H9 (cell line): Measurements from ENCODE around the gene USP34. TPM values are rescaled to one million over a fixed set of nuclear protein-coding genes. Genes with fewer than 3 reads are reported as not detected.

Source experiments
- DNase-seq: peaks from one replicate; pipeline ENCODE4 v3.0.0-alpha.2; 2017
- H2AFZ ChIP-seq: one replicate; pipeline ENCODE4 v1.6.1; 2013; ENCODE audit warnings: mild to moderate bottlenecking, low read length, control low read depth, moderate library complexity
- H2AK5ac ChIP-seq: 2 replicates; pipeline ENCODE4 v1.6.1; 2013; ENCODE audit warnings: low read length, control low read depth, mixed read lengths; ENCODE audit not compliant: insufficient read length
- H2BK120ac ChIP-seq: one replicate; pipeline ENCODE4 v1.6.1; 2013; ENCODE audit warnings: low read depth, mild to moderate bottlenecking, low read length, control low read depth, inconsistent platforms; ENCODE audit not compliant: poor library complexity, severe bottlenecking
- H2BK12ac ChIP-seq: 2 replicates; pipeline ENCODE4 v1.6.1; 2013; ENCODE audit warnings: low read length, control low read depth, mixed read lengths, low read depth; ENCODE audit not compliant: insufficient read length
- H2BK15ac ChIP-seq: 2 replicates; pipeline ENCODE4 v1.6.1; 2013; ENCODE audit warnings: low read depth, low read length, control low read depth
- H2BK20ac ChIP-seq: one replicate; pipeline ENCODE4 v1.6.1; 2013; ENCODE audit warnings: low read depth, mild to moderate bottlenecking, low read length, control low read depth, inconsistent platforms; ENCODE audit not compliant: poor library complexity, severe bottlenecking
- H2BK5ac ChIP-seq: 2 replicates; pipeline ENCODE4 v1.6.1; 2013; ENCODE audit warnings: low read length, control low read depth, mixed read lengths; ENCODE audit not compliant: insufficient read length
- H3K14ac ChIP-seq: 2 replicates; pipeline ENCODE4 v1.6.1; 2013; ENCODE audit warnings: low read length, control low read depth; ENCODE audit not compliant: insufficient read depth
- H3K18ac ChIP-seq: 2 replicates; pipeline ENCODE4 v1.6.1; 2013; ENCODE audit warnings: low read depth, mild to moderate bottlenecking, mixed read lengths, low read length, control low read depth; ENCODE audit not compliant: insufficient read length
- H3K23ac ChIP-seq: 2 replicates; pipeline ENCODE4 v1.6.1; 2013; ENCODE audit warnings: low read length, control low read depth, mixed read lengths, low read depth; ENCODE audit not compliant: insufficient read length
- H3K23me2 ChIP-seq: 2 replicates; pipeline ENCODE4 v1.6.1; 2013; ENCODE audit warnings: low read depth, mild to moderate bottlenecking, mixed read lengths, low read length, control low read depth; ENCODE audit not compliant: insufficient read length, poor library complexity, severe bottlenecking
- H3K27ac ChIP-seq: 2 replicates; pipeline ENCODE4 v1.5.1; 2013; ENCODE audit warnings: low read length, control low read depth, mixed read lengths, low read depth; ENCODE audit not compliant: insufficient read length
- H3K27me3 ChIP-seq: 2 replicates; pipeline ENCODE4 v1.6.1; 2013; ENCODE audit warnings: low read length, control low read depth, inconsistent platforms; ENCODE audit not compliant: insufficient read depth
- H3K4ac ChIP-seq: 2 replicates; pipeline ENCODE4 v1.6.1; 2013; ENCODE audit warnings: low read depth, mild to moderate bottlenecking, control low read depth, inconsistent platforms, low read length, moderate library complexity
- H3K4me1 ChIP-seq: 2 replicates; pipeline ENCODE4 v1.6.1; 2013; ENCODE audit warnings: low read length, control low read depth, inconsistent platforms; ENCODE audit not compliant: insufficient read depth
- H3K4me2 ChIP-seq: 2 replicates; pipeline ENCODE4 v1.6.1; 2013; ENCODE audit warnings: low read length, control low read depth, mixed read lengths; ENCODE audit not compliant: insufficient read length, insufficient read depth
- H3K56ac ChIP-seq: 2 replicates; pipeline ENCODE4 v1.6.1; 2013; ENCODE audit warnings: low read depth, mild to moderate bottlenecking, mixed read lengths, low read length, control low read depth; ENCODE audit not compliant: insufficient read length
- H3K79me1 ChIP-seq: 2 replicates; pipeline ENCODE4 v1.6.1; 2013; ENCODE audit warnings: low read depth, mild to moderate bottlenecking, moderate library complexity, low read length, control low read depth, inconsistent platforms; ENCODE audit not compliant: insufficient read depth, poor library complexity, severe bottlenecking
- H3K79me2 ChIP-seq: 2 replicates; pipeline ENCODE4 v1.6.1; 2013; ENCODE audit warnings: low read length, control low read depth, inconsistent platforms; ENCODE audit not compliant: insufficient read depth
- H3K9ac ChIP-seq: 2 replicates; pipeline ENCODE4 v1.6.1; 2013; ENCODE audit warnings: low read length, control low read depth, mixed read lengths; ENCODE audit not compliant: insufficient read length; ENCODE audit errors: extremely low read depth
- H3K9me3 ChIP-seq: one replicate; pipeline ENCODE4 v1.6.1; 2013; ENCODE audit warnings: low read depth, low read length, inconsistent platforms; ENCODE audit not compliant: control insufficient read depth
- H3T11ph ChIP-seq: one replicate; pipeline ENCODE4 v1.6.1; 2013; ENCODE audit warnings: mild to moderate bottlenecking, low read length, control low read depth, inconsistent platforms
- H4K20me1 ChIP-seq: one replicate; pipeline ENCODE4 v1.6.1; 2013; ENCODE audit not compliant: control insufficient read depth, insufficient read length, insufficient read depth
- H4K5ac ChIP-seq: 2 replicates; pipeline ENCODE4 v1.6.1; 2013; ENCODE audit warnings: low read depth, mild to moderate bottlenecking, mixed read lengths, low read length, control low read depth; ENCODE audit not compliant: insufficient read length
- H4K8ac ChIP-seq: replicated peaks from 2 replicates; pipeline ENCODE4 v1.6.1; 2013; ENCODE audit warnings: low read length, control low read depth, mixed read lengths, low read depth; ENCODE audit not compliant: insufficient read length
- H4K91ac ChIP-seq: 2 replicates; pipeline ENCODE4 v1.6.1; 2013; ENCODE audit warnings: low read depth, mild to moderate bottlenecking, moderate library complexity, mixed read lengths, low read length, control low read depth; ENCODE audit not compliant: insufficient read length
- H3K27ac Mint-ChIP-seq, 3 experiments: 2 replicates in 2 of 3; 3 replicates in 1 of 3; pipeline ENCODE4 v1.8.0; 2020 to 2021; ENCODE audit warnings: mixed read lengths in 3 of 3, mild to moderate bottlenecking in 1 of 3, moderate library complexity in 1 of 3
- H3K27me3 Mint-ChIP-seq: 2 replicates; pipeline ENCODE4 v1.8.0; 2021; ENCODE audit warnings: low read depth, mild to moderate bottlenecking, moderate library complexity, mixed read lengths
- H3K36me3 Mint-ChIP-seq, 3 experiments: 2 replicates in 2 of 3; 3 replicates in 1 of 3; pipeline ENCODE4 v1.8.0; 2020 to 2021; ENCODE audit warnings: low read depth in 3 of 3, mixed read lengths in 3 of 3; ENCODE audit not compliant: insufficient read depth in 1 of 3
- H3K4me1 Mint-ChIP-seq, 2 experiments: 2 replicates each; pipeline ENCODE4 v1.8.0; 2020; ENCODE audit warnings: mixed read lengths in 2 of 2
- H3K4me3 Mint-ChIP-seq, 2 experiments: 2 replicates in 1 of 2; 3 replicates in 1 of 2; pipeline ENCODE4 v1.8.0; 2020 to 2021; ENCODE audit warnings: mild to moderate bottlenecking in 2 of 2, mixed read lengths in 2 of 2, moderate library complexity in 1 of 2
- H3K9me3 Mint-ChIP-seq, 2 experiments: 2 replicates in 1 of 2; 3 replicates in 1 of 2; pipeline ENCODE4 v1.8.0; 2020; ENCODE audit warnings: mild to moderate bottlenecking in 2 of 2, mixed read lengths in 2 of 2, moderate library complexity in 1 of 2
- WGBS: extraction: QIAGEN DNeasy Blood & Tissue Kit; methylation state at CpG from one replicate; pipeline ENCODE4 v1.1.7; 2013; ENCODE audit warnings: missing lambda C conversion rate, low lambda C conversion rate, mixed read lengths; ENCODE audit not compliant: insufficient read length; ENCODE audit errors: extremely low coverage; 5-methylcytosine and 5-hydroxymethylcytosine counted together
- total RNA-seq: library from RNA; stranded (reverse); gene quantifications from 2 replicates; pipeline ENCODE4 v1.2.1, GENCODE V29; 2021
- TF ChIP-seq, protein P1 (sequence below): fragments of 200-600 bp; sonication (generic); conservative IDR thresholded peaks from 3 replicates; pipeline ENCODE4 v1.8.0; 2021; ENCODE audit warnings: antibody characterized with exemption, mild to moderate bottlenecking

Gene USP34
- total RNA-seq, 1 experiment from 2014 or later: 93.9 TPM

DNA sequence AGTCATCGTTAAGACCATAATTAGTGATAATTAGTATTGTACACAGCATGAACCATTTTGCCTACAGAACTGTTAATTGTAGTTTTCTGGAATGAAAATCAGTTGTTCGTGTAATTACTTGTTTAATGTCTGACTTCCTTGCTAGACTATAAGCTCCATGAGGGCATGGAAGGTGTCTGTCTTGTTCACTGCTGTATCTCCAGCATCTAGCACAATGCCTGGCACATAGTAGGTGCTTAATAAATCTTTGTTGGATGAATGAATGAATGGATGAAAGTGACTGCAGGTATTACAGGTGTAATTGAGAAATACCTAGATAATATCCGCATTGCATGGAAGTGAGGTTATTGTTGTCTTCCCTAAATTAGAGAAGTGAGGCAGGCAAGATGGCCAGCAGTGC is 287.1 kb downstream of the USP34 start:
- Mint-ChIP-seq H3K27ac (no peak overlapping the region), H3K4me3 (no peak overlapping the region), H3K27me3 (no peaks in the 10 kb centered on the region), H3K36me3 (peaks cover 56 to 94% (median 89%) of the 10 kb centered on the region in 3 experiments; a peak in 6 of 7 replicates), H3K4me1 (peaks cover 31 to 32% of the 10 kb centered on the region in 2 experiments), H3K9me3 (no peaks in the 10 kb centered on the region)
- Histone ChIP-seq H2AK5ac (no peak overlapping the region), H3K56ac (no peak overlapping the region), H2AFZ (no peak overlapping the region), H4K20me1 (no peaks in the 10 kb centered on the region), H3T11ph (no peak overlapping the region), H4K91ac (no peak overlapping the region), H3K23ac (no peak overlapping the region), H4K8ac (no peak overlapping the region), H2BK12ac (no peak overlapping the region), H3K79me1 (no peaks in the 10 kb centered on the region), H3K18ac (no peak overlapping the region), H3K4me1 (peaks cover 8% of the 10 kb centered on the region; the same call in 1 of the 2 replicates), H2BK20ac (no peak overlapping the region), H3K4me2 (no peak overlapping the region), H2BK5ac (no peak overlapping the region), H3K79me2 (no peaks in the 10 kb centered on the region), H3K27ac (no peak overlapping the region), H3K14ac (no peak overlapping the region), H3K9me3 (no peaks in the 10 kb centered on the region), H2BK120ac (no peak overlapping the region), H4K5ac (no peak overlapping the region), H3K4ac (no peak overlapping the region), H3K23me2 (no peaks in the 10 kb centered on the region), H3K27me3 (no peaks in the 10 kb centered on the region), H2BK15ac (no peak overlapping the region), H3K9ac (no peak overlapping the region)
- DNase-seq: no peak
- WGBS: no CpG with 5 or more reads among the region's 3 CpGs
- TF ChIP-seq, protein P1, sequence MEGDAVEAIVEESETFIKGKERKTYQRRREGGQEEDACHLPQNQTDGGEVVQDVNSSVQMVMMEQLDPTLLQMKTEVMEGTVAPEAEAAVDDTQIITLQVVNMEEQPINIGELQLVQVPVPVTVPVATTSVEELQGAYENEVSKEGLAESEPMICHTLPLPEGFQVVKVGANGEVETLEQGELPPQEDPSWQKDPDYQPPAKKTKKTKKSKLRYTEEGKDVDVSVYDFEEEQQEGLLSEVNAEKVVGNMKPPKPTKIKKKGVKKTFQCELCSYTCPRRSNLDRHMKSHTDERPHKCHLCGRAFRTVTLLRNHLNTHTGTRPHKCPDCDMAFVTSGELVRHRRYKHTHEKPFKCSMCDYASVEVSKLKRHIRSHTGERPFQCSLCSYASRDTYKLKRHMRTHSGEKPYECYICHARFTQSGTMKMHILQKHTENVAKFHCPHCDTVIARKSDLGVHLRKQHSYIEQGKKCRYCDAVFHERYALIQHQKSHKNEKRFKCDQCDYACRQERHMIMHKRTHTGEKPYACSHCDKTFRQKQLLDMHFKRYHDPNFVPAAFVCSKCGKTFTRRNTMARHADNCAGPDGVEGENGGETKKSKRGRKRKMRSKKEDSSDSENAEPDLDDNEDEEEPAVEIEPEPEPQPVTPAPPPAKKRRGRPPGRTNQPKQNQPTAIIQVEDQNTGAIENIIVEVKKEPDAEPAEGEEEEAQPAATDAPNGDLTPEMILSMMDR: no peak
